Activated T-helper 2 cell treated with anti-CD3 and anti-CD28 coated beads, Interferon-gamma antibody, Interleukin-2, Interleukin-4, amounts not matched to agents 10 μg/mL and 5 μg/mL and 100 μg/mL, durations not matched to agents 14 hours and 24 hours and 36 hours (primary cell): ENCODE measurements around the gene IL26. TPM values are rescaled to one million over a fixed set of nuclear protein-coding genes. Genes with fewer than 3 reads are reported as not detected.

Experiments
- DNase-seq: peaks from one replicate; pipeline ENCODE4 v3.0.0; 2021; ENCODE audit warnings: low spot score
- H3K27ac Mint-ChIP-seq: one replicate; pipeline ENCODE4 v1.8.0; 2021; ENCODE audit warnings: mixed read lengths
- H3K27me3 Mint-ChIP-seq: one replicate; pipeline ENCODE4 v1.8.0; 2021; ENCODE audit warnings: low read depth, mixed read lengths
- H3K36me3 Mint-ChIP-seq: one replicate; pipeline ENCODE4 v1.8.0; 2021; ENCODE audit warnings: low read depth, mixed read lengths
- H3K4me1 Mint-ChIP-seq: one replicate; pipeline ENCODE4 v1.8.0; 2021; ENCODE audit warnings: low read depth, mixed read lengths
- H3K4me3 Mint-ChIP-seq: one replicate; pipeline ENCODE4 v1.8.0; 2021; ENCODE audit warnings: low read depth, mild to moderate bottlenecking, moderate library complexity, mixed read lengths
- H3K9me3 Mint-ChIP-seq: one replicate; pipeline ENCODE4 v1.8.0; 2021; ENCODE audit warnings: mixed read lengths
- intact Hi-C: fragments of 100-400 bp; cut with micrococcal nuclease; formaldehyde crosslinking; loops from one replicate; pipeline ENCODE4 v1.15.1; 2023
- total RNA-seq: library from RNA; stranded (reverse); gene quantifications from 2 replicates; pipeline ENCODE4 v1.2.3, GENCODE V29; 2022

Gene IL26
- total RNA-seq, 1 donor from 2014 or later, result 0.27 TPM

GRCh38 chr12:68259318-68259940 is 33.8 kb upstream of the IL26 start:
- H3K9me3 Mint-ChIP-seq, result no peaks in the 10 kb centered on the region
- no peak overlapping the region for H3K4me3 Mint-ChIP-seq
- peak overlapping the region; percentile 44 for H3K27ac Mint-ChIP-seq
- no peaks in the 10 kb centered on the region for H3K36me3 Mint-ChIP-seq
- H3K4me1 Mint-ChIP-seq, result peaks cover 28% of the 10 kb centered on the region
- DNase-seq, result no peak
- intact Hi-C loops, result loop anchor here (1.0 to 2.0 kb wide), 2 partner anchors 17 to 18 kb away; no protein-coding TSS in a partner anchor
- H3K27me3 Mint-ChIP-seq, result peaks cover 58% of the 10 kb centered on the region

DNA sequence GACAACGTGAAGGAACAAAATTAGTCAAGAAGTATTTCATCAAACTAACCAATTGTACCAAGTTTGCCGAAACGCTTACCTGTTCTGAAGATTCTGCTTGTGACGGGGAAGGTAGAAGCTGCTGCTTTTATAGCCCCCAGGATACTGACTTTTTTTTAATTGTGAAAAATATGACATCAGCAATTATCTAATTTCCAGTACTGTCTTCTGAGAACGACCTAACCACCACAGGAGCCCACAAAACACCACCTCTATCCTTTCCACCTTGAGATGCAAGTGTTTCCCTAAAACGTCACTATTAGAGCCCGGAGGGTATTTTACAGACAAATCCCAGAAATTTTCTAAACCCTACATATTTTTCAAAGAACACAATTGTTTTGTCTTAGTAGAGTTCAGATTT is 27.9 kb upstream of the IL26 start, which contains the start of gene IL22:
IL22 (minus strand) TSS at position 101 of the 400 bp plus-strand sequence. CDS start 156 bp downstream, outside the sequence.
- no peak for DNase-seq
- H3K9me3 Mint-ChIP-seq, result no peaks in the 10 kb centered on the region
- H3K4me3 Mint-ChIP-seq, result no peak within 1 kb of the TSS
- intact Hi-C loops, result no loop called here
- no peak within 1 kb of the TSS for H3K27ac Mint-ChIP-seq
- peaks cover 72% of the 10 kb centered on the region for H3K27me3 Mint-ChIP-seq
- peaks cover 2% of the 10 kb centered on the region for H3K4me1 Mint-ChIP-seq
- H3K36me3 Mint-ChIP-seq, result no peaks in the 10 kb centered on the region

DNA sequence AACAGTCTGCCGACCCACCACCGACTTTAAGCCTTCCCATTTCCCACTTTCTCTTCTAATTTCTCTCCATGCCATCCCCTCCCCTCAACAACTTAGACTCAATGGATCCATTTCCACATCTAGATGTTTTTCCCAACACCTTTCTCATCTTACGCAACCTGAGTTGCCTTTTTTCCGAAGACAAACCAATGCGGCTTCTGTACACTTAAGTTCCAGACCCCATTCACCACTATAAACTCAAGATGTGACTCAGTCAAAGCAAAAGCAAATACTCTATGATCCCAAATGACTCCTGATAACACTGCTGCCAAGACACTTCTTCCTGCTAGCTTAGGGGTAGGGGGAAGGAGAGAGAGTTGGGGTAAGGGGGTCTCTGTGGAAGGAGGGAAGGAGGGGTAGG is 26.5 kb upstream of the IL26 start:
- Mint-ChIP-seq H3K4me1 (peaks cover 2% of the 10 kb centered on the region), H3K9me3 (no peaks in the 10 kb centered on the region), H3K36me3 (no peaks in the 10 kb centered on the region), H3K27ac (no peak overlapping the region), H3K27me3 (peaks cover 68% of the 10 kb centered on the region), H3K4me3 (no peak overlapping the region)
- DNase-seq, result no peak
- intact Hi-C loops, result no loop called here

DNA sequence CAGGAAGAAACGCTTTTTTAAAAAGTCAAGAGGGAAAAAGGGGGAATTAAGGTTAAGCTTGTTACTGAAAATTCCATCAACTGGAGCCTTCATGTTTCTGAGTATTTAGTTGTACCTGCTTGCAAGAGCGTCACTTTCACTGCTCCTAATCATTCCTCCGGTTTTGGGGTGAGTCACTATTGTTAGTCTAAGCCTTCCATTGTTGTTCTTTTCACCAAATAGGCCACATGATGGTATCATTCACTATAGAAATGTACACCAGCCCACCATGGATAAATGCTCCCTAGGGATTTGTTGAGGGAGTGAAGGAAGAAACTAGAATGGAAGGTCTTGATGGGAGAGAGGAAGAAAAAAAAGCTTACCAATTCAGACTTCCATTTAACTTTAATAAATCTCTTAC is 24.8 kb upstream of the IL26 start:
- intact Hi-C loops, result no loop called here
- Mint-ChIP-seq H3K27ac (no peak overlapping the region), H3K4me1 (peaks cover 2% of the 10 kb centered on the region), H3K4me3 (no peak overlapping the region), H3K27me3 (peaks cover 72% of the 10 kb centered on the region), H3K36me3 (no peaks in the 10 kb centered on the region), H3K9me3 (no peaks in the 10 kb centered on the region)
- DNase-seq, result no peak

GRCh38 chr12:68247785-68248184 is 22.2 kb upstream of the IL26 start:
- Mint-ChIP-seq H3K4me3 (no peak overlapping the region), H3K36me3 (peaks cover 2% of the 10 kb centered on the region), H3K27ac (no peak overlapping the region), H3K9me3 (peaks cover 6% of the 10 kb centered on the region), H3K4me1 (peaks cover 5% of the 10 kb centered on the region), H3K27me3 (peaks cover 68% of the 10 kb centered on the region)
- intact Hi-C loops, result no loop called here
- no peak for DNase-seq

DNA sequence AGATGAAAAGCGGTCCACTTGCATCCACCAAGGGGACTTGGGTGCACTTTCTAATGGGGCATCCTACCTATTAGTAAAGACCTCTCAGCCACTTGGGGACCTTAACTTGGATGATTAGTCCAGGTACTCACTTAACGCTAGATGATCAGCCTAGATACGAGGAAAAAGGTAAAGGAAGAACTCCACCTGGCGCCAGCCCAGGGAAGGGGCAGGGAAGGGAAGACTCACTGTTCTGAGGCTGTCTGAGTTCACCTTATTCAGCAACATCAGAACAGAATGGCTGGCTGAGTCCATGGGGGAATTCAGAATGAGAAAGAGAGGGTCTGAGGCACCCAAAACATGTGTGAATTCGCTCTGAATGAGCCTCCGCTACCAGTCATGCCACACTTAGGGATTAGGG is 20.7 kb upstream of the IL26 start:
- H3K4me3 Mint-ChIP-seq, result no peak overlapping the region
- H3K4me1 Mint-ChIP-seq, result peaks cover 11% of the 10 kb centered on the region
- H3K36me3 Mint-ChIP-seq, result peaks cover 3% of the 10 kb centered on the region
- H3K9me3 Mint-ChIP-seq, result peaks cover 12% of the 10 kb centered on the region
- H3K27ac Mint-ChIP-seq, result no peak overlapping the region
- no peak for DNase-seq
- H3K27me3 Mint-ChIP-seq, result peaks cover 56% of the 10 kb centered on the region
- intact Hi-C loops, result no loop called here

GRCh38 chr12:68245180-68246021 is 19.8 kb upstream of the IL26 start:
- Mint-ChIP-seq H3K9me3 (peaks cover 12% of the 10 kb centered on the region), H3K27ac (no peak overlapping the region), H3K36me3 (peaks cover 3% of the 10 kb centered on the region), H3K27me3 (peaks cover 49% of the 10 kb centered on the region), H3K4me1 (peaks cover 20% of the 10 kb centered on the region), H3K4me3 (no peak overlapping the region)
- no peak for DNase-seq
- intact Hi-C loops, result no loop called here

GRCh38 chr12:68242777-68243176 is 17.2 kb upstream of the IL26 start:
- H3K4me3 Mint-ChIP-seq, result no peak overlapping the region
- H3K27me3 Mint-ChIP-seq, result peaks cover 32% of the 10 kb centered on the region
- H3K27ac Mint-ChIP-seq, result no peak overlapping the region
- peaks cover 5% of the 10 kb centered on the region for H3K36me3 Mint-ChIP-seq
- H3K9me3 Mint-ChIP-seq, result peaks cover 14% of the 10 kb centered on the region
- no peak for DNase-seq
- intact Hi-C loops, result no loop called here
- H3K4me1 Mint-ChIP-seq, result peaks cover 29% of the 10 kb centered on the region

DNA sequence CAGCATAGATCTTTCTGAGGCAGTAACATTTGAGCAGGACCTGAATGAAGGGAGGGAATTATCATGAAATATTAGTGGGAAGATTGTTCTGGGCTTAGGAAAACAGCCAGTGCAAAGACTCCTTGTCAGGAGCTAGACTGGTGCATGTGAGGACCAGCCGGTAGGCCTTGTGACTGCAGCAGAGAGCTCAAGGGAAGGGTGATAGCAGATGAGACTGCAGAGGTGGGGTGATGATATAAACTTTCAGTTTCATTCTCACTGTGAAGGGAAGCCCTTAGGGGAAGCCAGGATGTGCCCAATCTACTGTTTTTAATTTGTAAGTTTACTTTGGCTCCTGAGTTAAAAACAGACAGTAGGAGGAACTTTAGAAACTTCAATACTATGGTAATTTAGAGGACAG is 15.4 kb upstream of the IL26 start:
- Mint-ChIP-seq H3K36me3 (peaks cover 7% of the 10 kb centered on the region), H3K4me1 (peaks cover 44% of the 10 kb centered on the region), H3K9me3 (peaks cover 15% of the 10 kb centered on the region), H3K27ac (peak overlapping the region; percentile 86), H3K4me3 (peak overlapping the region; percentile 38), H3K27me3 (peaks cover 17% of the 10 kb centered on the region)
- DNase-seq, result peak; percentile 53
- intact Hi-C loops, result loop anchor here (1.0 to 2.0 kb wide), 5 partner anchors 18 to 52 kb away; no protein-coding TSS in a partner anchor

GRCh38 chr12:68240079-68240478 is 14.5 kb upstream of the IL26 start:
- intact Hi-C loops, result loop anchor here (2.0 kb wide), 2 partner anchors 39 to 51 kb away; no protein-coding TSS in a partner anchor
- DNase-seq, result no peak
- H3K4me1 Mint-ChIP-seq, result peaks cover 49% of the 10 kb centered on the region
- peaks cover 10% of the 10 kb centered on the region for H3K27me3 Mint-ChIP-seq
- H3K9me3 Mint-ChIP-seq, result peaks cover 15% of the 10 kb centered on the region
- no peak overlapping the region for H3K4me3 Mint-ChIP-seq
- no peak overlapping the region for H3K27ac Mint-ChIP-seq
- peaks cover 7% of the 10 kb centered on the region for H3K36me3 Mint-ChIP-seq

- Mint-ChIP-seq H3K27ac (no peak overlapping the region), H3K9me3 (peaks cover 15% of the 10 kb centered on the region), H3K27me3 (peaks cover 6% of the 10 kb centered on the region), H3K4me3 (no peak overlapping the region), H3K36me3 (peaks cover 7% of the 10 kb centered on the region), H3K4me1 (peaks cover 55% of the 10 kb centered on the region)
- intact Hi-C loops, result no loop called here
- no peak for DNase-seq
Observed at GRCh38 chr12:68239309-68239982, 13.8 kb upstream of the IL26 start.

DNA sequence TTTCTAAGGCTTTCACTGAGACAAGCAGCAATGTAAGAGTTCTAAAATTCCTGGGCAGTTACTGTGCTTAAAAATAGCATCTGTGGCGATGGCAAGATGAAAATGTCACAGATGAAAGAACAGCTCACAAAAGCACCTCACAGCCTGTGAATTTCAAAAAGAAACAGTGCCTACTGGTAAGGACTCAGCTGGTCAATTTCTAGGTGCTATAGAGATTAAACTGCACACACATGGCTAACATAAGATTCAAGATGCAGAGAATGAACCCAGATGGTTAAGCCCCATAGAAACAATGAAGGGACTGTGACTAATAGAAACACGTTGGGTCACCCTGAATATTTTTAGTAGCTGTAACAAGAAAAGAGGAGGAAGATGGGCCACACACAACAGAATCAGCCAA is 12.0 kb upstream of the IL26 start:
- intact Hi-C loops, result no loop called here
- peaks cover 63% of the 10 kb centered on the region for H3K4me1 Mint-ChIP-seq
- peaks cover 3% of the 10 kb centered on the region for H3K27me3 Mint-ChIP-seq
- no peak for DNase-seq
- peaks cover 3% of the 10 kb centered on the region for H3K36me3 Mint-ChIP-seq
- peaks cover 7% of the 10 kb centered on the region for H3K9me3 Mint-ChIP-seq
- no peak overlapping the region for H3K27ac Mint-ChIP-seq
- no peak overlapping the region for H3K4me3 Mint-ChIP-seq
